Activated CD8-positive, alpha-beta memory T cell treated with anti-CD3 and anti-CD28 coated beads, Interleukin-2, amount 10 ng/mL, durations not matched to agents 7 days and 5 days (primary cell): ENCODE measurements around the gene DENND1B. TPM values are rescaled to one million over a fixed set of nuclear protein-coding genes. Genes with fewer than 3 reads are reported as not detected.
"Not testable (repeated sequence)": the region's sequence is repeated elsewhere in the genome, so short reads cannot be mapped to it uniquely, and the experiment has no call there.

Source experiments
- ATAC-seq: fragments of 150-1000 bp; cut with Tn5 transposase; one replicate; pipeline ENCODE4 v1.10.0; 2021; ENCODE audit warnings: moderate library complexity
- CTCF ChIA-PET: fragments of 350-600 bp; sonication (Branson Sonifier 250); formaldehyde crosslinking; loops from one replicate; lab custom pipeline; 2021; ENCODE audit warnings: antibody characterized with exemption; lab: Charles Lee
- DNase-seq: peaks from one replicate; pipeline ENCODE4 v3.0.0-alpha.2; 2020
- H3K27ac Mint-ChIP-seq: one replicate; pipeline ENCODE4 v1.8.0; 2021; ENCODE audit warnings: mild to moderate bottlenecking, mixed read lengths
- H3K27me3 Mint-ChIP-seq: one replicate; pipeline ENCODE4 v1.8.0; 2021; ENCODE audit warnings: mixed read lengths
- H3K36me3 Mint-ChIP-seq: one replicate; pipeline ENCODE4 v1.8.0; 2021; ENCODE audit warnings: mild to moderate bottlenecking, mixed read lengths
- H3K4me1 Mint-ChIP-seq: one replicate; pipeline ENCODE4 v1.8.0; 2021; ENCODE audit warnings: mixed read lengths
- H3K4me3 Mint-ChIP-seq: one replicate; pipeline ENCODE4 v1.8.0; 2021; ENCODE audit warnings: mild to moderate bottlenecking, moderate library complexity, mixed read lengths
- H3K9me3 Mint-ChIP-seq: one replicate; pipeline ENCODE4 v1.8.0; 2022; ENCODE audit warnings: low read depth, mixed read lengths
- total RNA-seq, 2 experiments: library from RNA; stranded (reverse); gene quantifications; one replicate each; pipeline ENCODE4 v1.2.3, GENCODE V29; 2021

Gene DENND1B
- total RNA-seq, 2 experiments from 2014 or later: 29.5 to 30.3 TPM

- Mint-ChIP-seq H3K27me3 (no peaks in the 10 kb centered on the region), H3K4me3 (no peak overlapping the region), H3K9me3 (no peaks in the 10 kb centered on the region), H3K36me3 (peaks cover 2% of the 10 kb centered on the region), H3K27ac (no peak overlapping the region), H3K4me1 (peaks cover 2% of the 10 kb centered on the region)
- DNase-seq (no peak), ATAC-seq (no peak)
- CTCF ChIA-PET: interaction anchor here (0.6 to 2.6 kb wide), 10 partner anchors 8 to 405 kb away, joined by 3 to 17 read pairs (median 4); partner anchors contain the start of gene C1orf53
Observed at GRCh38 chr1:197519741-197520334, 255.4 kb downstream of the DENND1B start.

GRCh38 chr1:197515421-197515820 lies 259.9 kb downstream of the DENND1B start:
- Mint-ChIP-seq H3K27ac (no peak overlapping the region), H3K36me3 (peaks cover 8% of the 10 kb centered on the region), H3K27me3 (no peaks in the 10 kb centered on the region), H3K9me3 (no peaks in the 10 kb centered on the region), H3K4me1 (no peaks in the 10 kb centered on the region), H3K4me3 (no peak overlapping the region)
- DNase-seq: no peak
- ATAC-seq: no peak
- CTCF ChIA-PET: no interaction called here

GRCh38 chr1:197510691-197511378 lies 264.4 kb downstream of the DENND1B start:
- DNase-seq (no peak), ATAC-seq (no peak)
- no peaks in the 10 kb centered on the region for H3K27me3 Mint-ChIP-seq
- H3K9me3 Mint-ChIP-seq: no peaks in the 10 kb centered on the region
- H3K36me3 Mint-ChIP-seq: peaks cover 16% of the 10 kb centered on the region
- CTCF ChIA-PET: no interaction called here
- no peak overlapping the region for H3K27ac Mint-ChIP-seq
- H3K4me1 Mint-ChIP-seq: no peaks in the 10 kb centered on the region
- H3K4me3 Mint-ChIP-seq: no peak overlapping the region

- no peak for ATAC-seq
- H3K4me3 Mint-ChIP-seq: no peak overlapping the region
- H3K9me3 Mint-ChIP-seq: no peaks in the 10 kb centered on the region
- no peaks in the 10 kb centered on the region for H3K4me1 Mint-ChIP-seq
- no peak for DNase-seq
- no peaks in the 10 kb centered on the region for H3K36me3 Mint-ChIP-seq
- H3K27ac Mint-ChIP-seq: no peak overlapping the region
- H3K27me3 Mint-ChIP-seq: peaks cover 40% of the 10 kb centered on the region
- CTCF ChIA-PET: no interaction called here
Observed at GRCh38 chr1:197496722-197497121, 278.6 kb downstream of the DENND1B start.

GRCh38 chr1:197491505-197491904 lies 283.8 kb downstream of the DENND1B start:
- H3K4me3 Mint-ChIP-seq, H3K4me1 Mint-ChIP-seq, H3K27ac Mint-ChIP-seq, H3K9me3 Mint-ChIP-seq, CTCF ChIA-PET, DNase-seq, H3K36me3 Mint-ChIP-seq, ATAC-seq: not testable (repeated sequence)
- H3K27me3 Mint-ChIP-seq: peaks cover 32% of the 10 kb centered on the region

- Mint-ChIP-seq H3K4me3 (no peak overlapping the region), H3K4me1 (peaks cover 1% of the 10 kb centered on the region), H3K27me3 (peaks cover 13% of the 10 kb centered on the region), H3K9me3 (no peaks in the 10 kb centered on the region), H3K36me3 (peaks cover 2% of the 10 kb centered on the region), H3K27ac (no peak overlapping the region)
- CTCF ChIA-PET: no interaction called here
- DNase-seq: no peak
- ATAC-seq: no peak
Observed at GRCh38 chr1:197486946-197487345, 288.3 kb downstream of the DENND1B start.

GRCh38 chr1:197485790-197486189 lies 289.5 kb downstream of the DENND1B start:
- CTCF ChIA-PET: no interaction called here
- Mint-ChIP-seq H3K9me3 (no peaks in the 10 kb centered on the region), H3K27ac (no peak overlapping the region), H3K4me3 (no peak overlapping the region), H3K36me3 (peaks cover 2% of the 10 kb centered on the region), H3K4me1 (peaks cover 12% of the 10 kb centered on the region), H3K27me3 (peaks cover 5% of the 10 kb centered on the region)
- DNase-seq: no peak
- ATAC-seq: no peak

- CTCF ChIA-PET: interaction anchor here (1.0 kb wide), 1 partner anchor 81 kb away, joined by 3 read pairs; no protein-coding TSS in a partner anchor
- Mint-ChIP-seq H3K27ac (peak overlapping the region; percentile 51), H3K4me1 (peaks cover 12% of the 10 kb centered on the region), H3K9me3 (no peaks in the 10 kb centered on the region), H3K36me3 (no peaks in the 10 kb centered on the region), H3K27me3 (peaks cover 6% of the 10 kb centered on the region), H3K4me3 (no peak overlapping the region)
- ATAC-seq (peak; percentile 87), DNase-seq (peak; percentile 65)
Observed at GRCh38 chr1:197481101-197481500, 294.2 kb downstream of the DENND1B start.

- Mint-ChIP-seq H3K4me3 (no peak overlapping the region), H3K27me3 (peaks cover 8% of the 10 kb centered on the region), H3K9me3 (no peaks in the 10 kb centered on the region), H3K36me3 (no peaks in the 10 kb centered on the region), H3K4me1 (peaks cover 12% of the 10 kb centered on the region), H3K27ac (no peak overlapping the region)
- no peak for DNase-seq
- no peak for ATAC-seq
- CTCF ChIA-PET: interaction anchor here (1.0 kb wide), 1 partner anchor 81 kb away, joined by 3 read pairs; no protein-coding TSS in a partner anchor
Observed at GRCh38 chr1:197480446-197480845, 294.8 kb downstream of the DENND1B start.

- Mint-ChIP-seq H3K27ac (no peak overlapping the region), H3K4me3 (no peak overlapping the region), H3K4me1 (no peaks in the 10 kb centered on the region), H3K27me3 (peaks cover 8% of the 10 kb centered on the region), H3K9me3 (no peaks in the 10 kb centered on the region), H3K36me3 (no peaks in the 10 kb centered on the region)
- no peak for ATAC-seq
- CTCF ChIA-PET: no interaction called here
- DNase-seq: no peak
Observed at GRCh38 chr1:197472141-197472540, 303.1 kb downstream of the DENND1B start.

- H3K27ac Mint-ChIP-seq: no peak overlapping the region
- no peaks in the 10 kb centered on the region for H3K36me3 Mint-ChIP-seq
- H3K4me3 Mint-ChIP-seq: no peak overlapping the region
- H3K27me3 Mint-ChIP-seq: peaks cover 5% of the 10 kb centered on the region
- CTCF ChIA-PET: no interaction called here
- no peak for ATAC-seq
- DNase-seq: no peak
- no peaks in the 10 kb centered on the region for H3K9me3 Mint-ChIP-seq
- no peaks in the 10 kb centered on the region for H3K4me1 Mint-ChIP-seq
Observed at GRCh38 chr1:197471248-197471985, 303.9 kb downstream of the DENND1B start.

- H3K27ac Mint-ChIP-seq: no peak overlapping the region
- peaks cover 4% of the 10 kb centered on the region for H3K27me3 Mint-ChIP-seq
- CTCF ChIA-PET: no interaction called here
- DNase-seq (no peak), ATAC-seq (no peak)
- no peaks in the 10 kb centered on the region for H3K36me3 Mint-ChIP-seq
- no peak overlapping the region for H3K4me3 Mint-ChIP-seq
- no peaks in the 10 kb centered on the region for H3K4me1 Mint-ChIP-seq
- H3K9me3 Mint-ChIP-seq: no peaks in the 10 kb centered on the region
Observed at GRCh38 chr1:197470330-197470729, 304.9 kb downstream of the DENND1B start.

- CTCF ChIA-PET: no interaction called here
- H3K4me3 Mint-ChIP-seq: no peak overlapping the region
- no peaks in the 10 kb centered on the region for H3K9me3 Mint-ChIP-seq
- no peak overlapping the region for H3K27ac Mint-ChIP-seq
- DNase-seq (no peak), ATAC-seq (no peak)
- peaks cover 3% of the 10 kb centered on the region for H3K27me3 Mint-ChIP-seq
- H3K4me1 Mint-ChIP-seq: no peaks in the 10 kb centered on the region
- no peaks in the 10 kb centered on the region for H3K36me3 Mint-ChIP-seq
Observed at GRCh38 chr1:197469620-197470210, 305.6 kb downstream of the DENND1B start.
